ENCODE results near the gene KAT6B.

The KAT6B gene

DNA sequence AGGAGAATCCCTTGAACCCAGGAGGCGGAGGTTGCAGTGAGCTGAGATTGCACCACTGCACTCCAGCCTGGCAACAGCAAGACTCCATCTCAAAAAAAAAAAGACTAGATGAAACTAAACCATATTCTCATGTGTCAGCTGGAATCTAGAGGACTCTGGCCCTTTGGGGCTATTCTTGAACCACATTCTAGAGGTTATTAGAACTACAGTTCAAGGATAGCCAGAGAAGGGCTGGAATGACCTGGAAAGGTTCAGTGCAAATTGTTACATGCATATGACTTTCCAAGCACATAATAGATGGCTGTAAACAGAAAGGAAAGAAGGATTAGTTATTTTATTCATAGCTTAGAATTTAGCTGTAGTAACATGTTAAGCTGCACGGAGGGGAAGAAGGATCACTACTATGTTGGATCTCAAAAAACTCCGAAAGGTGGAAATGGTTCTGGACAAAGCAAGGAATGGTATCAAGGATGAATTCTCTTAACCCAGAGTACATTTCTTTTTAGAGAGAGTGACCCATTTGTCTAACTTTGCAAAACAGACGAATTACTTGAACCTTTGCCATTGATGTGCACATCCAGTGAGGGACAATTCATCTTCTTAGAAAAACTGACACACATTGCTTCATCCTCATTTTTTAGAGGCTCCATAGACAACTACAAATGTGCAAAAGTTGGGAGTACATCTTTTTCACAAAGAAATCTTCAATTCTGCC, 161.1 kb downstream of the KAT6B start:
- no peak overlapping the region for H3K9ac ChIP-seq (ENCODE audit: low read depth, low read length)
- H3K9me3 ChIP-seq (ENCODE audit: control insufficient read depth, insufficient read depth, low read length), result no peaks in the 10 kb centered on the region
- H3K36me3 ChIP-seq (ENCODE audit: insufficient read depth, low read length), result no peaks in the 10 kb centered on the region
- no peaks in the 10 kb centered on the region; the same call in 1 of the 2 replicates for H3K4me1 ChIP-seq (ENCODE audit: insufficient read depth, low read length)

DNA sequence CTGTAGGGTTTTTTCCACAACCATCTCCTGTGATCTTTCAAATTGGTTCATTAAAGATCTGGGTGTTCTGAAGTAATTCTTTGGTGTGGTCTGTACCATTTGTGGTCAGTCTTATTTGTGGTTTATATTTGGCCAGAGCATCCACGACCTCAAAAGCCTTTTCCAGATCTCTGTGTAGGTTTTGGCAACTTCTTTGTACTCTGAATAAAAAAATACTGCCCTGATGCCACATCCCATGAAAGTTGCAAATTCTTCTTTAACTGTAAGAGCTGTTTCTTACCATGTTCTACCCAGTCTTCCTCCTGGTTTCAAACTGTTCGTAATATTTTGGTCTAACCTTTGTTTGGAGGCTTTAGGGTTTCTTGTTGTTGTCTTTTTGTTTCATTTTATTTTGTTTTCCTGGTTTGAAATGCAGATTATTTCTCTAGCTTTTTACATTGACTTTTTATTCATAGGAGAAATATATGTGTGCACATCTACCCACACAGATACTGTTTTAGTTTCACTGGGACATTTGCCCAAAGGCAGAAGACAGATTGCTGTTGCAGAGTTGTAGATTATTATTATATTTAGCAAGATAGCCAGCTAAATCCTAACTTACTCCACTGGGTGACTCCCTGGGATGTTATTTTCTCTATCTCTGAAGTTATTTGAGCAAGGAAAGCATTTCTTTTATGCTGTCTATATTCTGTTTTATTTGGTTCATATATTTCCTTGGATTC, 161.8 kb downstream of the KAT6B start:
- Histone ChIP-seq H3K9me3 (ENCODE audit: control insufficient read depth, insufficient read depth, low read length) (no peaks in the 10 kb centered on the region), H3K9ac (ENCODE audit: low read depth, low read length) (no peak overlapping the region), H3K36me3 (ENCODE audit: insufficient read depth, low read length) (no peaks in the 10 kb centered on the region), H3K4me1 (ENCODE audit: insufficient read depth, low read length) (no peaks in the 10 kb centered on the region; the same call in 1 of the 2 replicates)

DNA sequence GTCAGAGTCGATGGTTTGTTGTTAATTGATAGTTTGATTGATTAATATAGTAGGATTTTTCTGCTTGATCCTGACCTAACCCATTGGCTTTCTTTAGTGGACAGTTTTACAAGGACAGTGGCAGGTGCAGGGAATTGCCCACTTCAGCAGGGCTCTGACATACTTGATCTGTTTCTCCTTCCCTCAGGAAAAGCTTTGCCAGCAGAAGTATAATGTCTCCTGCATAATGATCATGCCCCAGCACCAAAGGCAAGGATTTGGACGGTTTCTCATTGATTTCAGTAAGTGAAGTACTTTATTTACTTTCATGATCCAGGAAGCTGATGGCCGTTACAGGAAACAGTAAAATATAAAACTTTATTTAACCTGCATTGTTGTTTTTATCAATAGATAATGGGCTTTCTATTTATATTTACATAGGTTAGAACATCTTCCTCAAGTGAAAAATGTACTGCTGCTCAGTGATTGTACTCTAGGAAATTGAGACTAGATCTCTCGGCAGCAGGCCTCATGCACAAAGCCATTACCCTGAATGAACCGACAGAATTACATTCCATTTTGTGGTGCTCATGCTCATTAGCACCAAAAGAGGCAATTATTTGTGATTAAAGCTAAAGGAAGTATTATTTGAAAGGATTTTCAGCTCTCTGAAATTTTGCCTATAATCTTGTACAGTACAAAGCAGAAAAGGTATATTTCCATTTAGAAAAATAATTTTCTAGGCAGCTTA, 162.6 kb downstream of the KAT6B start:
- no peaks in the 10 kb centered on the region for H3K9me3 ChIP-seq (ENCODE audit: control insufficient read depth, insufficient read depth, low read length)
- no peaks in the 10 kb centered on the region for H3K36me3 ChIP-seq (ENCODE audit: insufficient read depth, low read length)
- no peak overlapping the region for H3K9ac ChIP-seq (ENCODE audit: low read depth, low read length)
- H3K4me1 ChIP-seq (ENCODE audit: insufficient read depth, low read length), result no peaks in the 10 kb centered on the region; the same call in 1 of the 2 replicates

DNA sequence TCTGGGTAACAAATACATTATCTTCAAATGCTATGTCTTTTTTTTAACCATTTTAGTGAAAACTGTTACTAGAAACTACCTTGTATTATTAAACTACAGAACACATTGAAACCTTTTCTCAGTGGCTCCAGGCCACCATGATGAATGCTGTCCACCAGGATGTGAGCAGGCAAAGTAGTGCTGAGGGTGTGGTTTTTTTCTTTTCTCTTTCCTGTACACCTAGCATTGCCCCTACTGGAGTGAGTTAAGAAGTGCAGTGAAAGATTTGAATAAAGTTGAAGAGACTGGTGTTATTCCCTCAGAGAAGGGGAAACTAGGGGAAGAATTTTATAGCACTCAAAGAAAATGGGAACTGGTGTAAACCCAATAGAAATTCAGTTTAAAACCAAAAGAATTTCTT, 165.0 kb downstream of the KAT6B start:
- Histone ChIP-seq H3K4me1 (ENCODE audit: insufficient read depth, low read length) (no peaks in the 10 kb centered on the region; the same call in 1 of the 2 replicates), H3K9me3 (ENCODE audit: control insufficient read depth, insufficient read depth, low read length) (no peaks in the 10 kb centered on the region), H3K36me3 (ENCODE audit: insufficient read depth, low read length) (no peaks in the 10 kb centered on the region), H3K9ac (ENCODE audit: low read depth, low read length) (no peak overlapping the region)

DNA sequence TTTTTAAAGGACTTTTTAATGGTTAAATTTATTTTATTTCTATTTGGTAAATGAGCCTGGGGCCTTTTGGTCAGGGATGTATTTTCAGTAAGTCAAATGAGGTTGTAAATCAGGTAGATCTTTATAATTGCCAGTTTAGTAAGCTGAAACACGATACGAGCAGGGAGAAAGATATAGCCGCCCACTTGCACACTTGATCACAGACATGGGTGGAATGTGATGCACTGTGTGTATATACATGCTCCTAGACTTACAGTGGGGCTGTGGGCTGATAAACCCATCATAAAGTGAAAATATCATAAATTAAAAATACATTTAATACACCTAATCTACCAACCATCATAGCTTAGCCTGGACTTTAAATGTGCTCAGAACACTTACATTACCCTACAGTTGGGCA, 165.7 kb downstream of the KAT6B start:
- Histone ChIP-seq H3K4me1 (ENCODE audit: insufficient read depth, low read length) (no peaks in the 10 kb centered on the region; the same call in 1 of the 2 replicates), H3K9me3 (ENCODE audit: control insufficient read depth, insufficient read depth, low read length) (no peaks in the 10 kb centered on the region), H3K36me3 (ENCODE audit: insufficient read depth, low read length) (no peaks in the 10 kb centered on the region), H3K9ac (ENCODE audit: low read depth, low read length) (no peak overlapping the region)

DNA sequence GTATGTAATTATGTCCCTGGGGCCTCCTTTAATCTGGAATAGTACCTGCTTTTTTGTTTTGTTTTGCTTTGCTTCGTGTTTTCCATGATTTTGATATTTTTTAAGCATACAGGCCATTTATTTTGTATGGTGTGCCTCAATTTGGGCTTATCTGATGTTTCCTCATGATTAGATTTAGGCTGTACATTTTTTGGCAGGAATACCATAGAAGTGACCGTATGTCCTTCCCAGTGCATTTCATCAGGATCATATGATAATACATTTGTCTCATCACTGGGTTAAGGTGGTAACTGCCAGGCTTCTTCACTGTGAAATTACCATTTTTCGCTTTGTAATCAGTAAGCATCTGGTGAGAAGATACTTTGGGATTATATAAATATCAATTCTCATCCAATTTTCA, 167.2 kb downstream of the KAT6B start:
- no peak overlapping the region for H3K9ac ChIP-seq (ENCODE audit: low read depth, low read length)
- no peaks in the 10 kb centered on the region for H3K9me3 ChIP-seq (ENCODE audit: control insufficient read depth, insufficient read depth, low read length)
- no peaks in the 10 kb centered on the region for H3K36me3 ChIP-seq (ENCODE audit: insufficient read depth, low read length)
- no peaks in the 10 kb centered on the region; the same call in 1 of the 2 replicates for H3K4me1 ChIP-seq (ENCODE audit: insufficient read depth, low read length)

DNA sequence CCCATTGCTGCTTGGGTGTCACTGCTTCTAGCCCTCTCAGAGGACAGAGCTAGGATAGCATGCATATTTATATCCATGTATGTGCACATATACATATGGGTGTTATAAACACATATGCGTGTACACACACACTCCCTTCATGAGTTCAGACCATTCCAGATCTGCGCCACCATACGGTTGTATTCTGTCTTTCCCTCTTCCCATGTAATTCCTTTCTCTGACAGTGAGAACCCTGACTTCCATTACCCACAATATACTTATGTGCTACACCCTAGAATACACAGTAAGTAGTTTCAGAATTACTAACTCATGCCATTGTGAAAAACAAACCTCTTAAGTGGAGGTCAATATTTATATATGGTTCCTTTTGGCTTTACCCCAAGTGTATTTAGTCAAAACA, 168.5 kb downstream of the KAT6B start:
- no peaks in the 10 kb centered on the region for H3K9me3 ChIP-seq (ENCODE audit: control insufficient read depth, insufficient read depth, low read length)
- H3K36me3 ChIP-seq (ENCODE audit: insufficient read depth, low read length), result no peaks in the 10 kb centered on the region
- no peak overlapping the region for H3K9ac ChIP-seq (ENCODE audit: low read depth, low read length)
- no peaks in the 10 kb centered on the region for H3K4me1 ChIP-seq (ENCODE audit: insufficient read depth, low read length)

DNA sequence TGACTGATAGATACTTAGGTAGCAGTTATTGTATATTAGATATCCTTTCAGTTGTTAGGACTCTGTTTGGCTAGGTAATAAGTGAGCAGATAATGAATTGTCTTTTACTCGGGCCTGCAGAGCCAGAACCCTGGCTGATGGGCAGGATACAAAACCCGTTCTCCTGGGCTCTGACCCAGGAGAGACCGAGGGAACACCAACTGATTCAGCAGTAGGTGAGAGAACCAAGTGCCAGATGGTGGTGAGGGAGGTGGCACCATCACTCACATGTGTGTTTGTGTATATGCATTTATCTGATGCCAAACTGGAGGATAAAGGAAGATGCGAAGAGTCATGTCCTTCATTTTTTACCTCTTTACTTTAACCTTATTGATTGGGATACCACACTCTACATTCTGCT, 169.4 kb downstream of the KAT6B start:
- Histone ChIP-seq H3K4me1 (ENCODE audit: insufficient read depth, low read length) (no peaks in the 10 kb centered on the region; the same call in 1 of the 2 replicates), H3K36me3 (ENCODE audit: insufficient read depth, low read length) (no peaks in the 10 kb centered on the region), H3K9ac (ENCODE audit: low read depth, low read length) (no peak overlapping the region), H3K9me3 (ENCODE audit: control insufficient read depth, insufficient read depth, low read length) (no peaks in the 10 kb centered on the region)

DNA sequence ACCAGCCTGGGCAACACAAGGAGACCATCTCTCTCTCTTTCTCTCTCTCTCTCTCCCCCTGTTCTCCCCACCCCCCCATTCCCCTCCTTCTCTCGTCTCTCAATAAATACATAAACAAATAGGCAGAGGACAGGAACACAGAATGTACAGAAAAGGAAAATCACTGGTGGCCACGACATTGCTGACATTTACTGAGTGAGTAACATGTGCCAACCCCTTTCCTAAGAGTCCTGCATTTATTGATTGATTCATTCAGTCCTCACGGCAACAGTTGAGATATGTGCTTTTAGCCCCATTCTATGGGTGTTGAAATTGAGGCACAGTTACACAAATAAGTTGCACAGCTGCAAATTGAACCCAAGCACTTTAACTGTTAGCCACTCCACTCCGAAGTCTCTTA, 170.8 kb downstream of the KAT6B start:
- H3K9me3 ChIP-seq (ENCODE audit: control insufficient read depth, insufficient read depth, low read length), result no peaks in the 10 kb centered on the region
- no peaks in the 10 kb centered on the region; the same call in 1 of the 2 replicates for H3K36me3 ChIP-seq (ENCODE audit: insufficient read depth, low read length)
- H3K9ac ChIP-seq (ENCODE audit: low read depth, low read length), result no peak overlapping the region
- H3K4me1 ChIP-seq (ENCODE audit: insufficient read depth, low read length), result no peaks in the 10 kb centered on the region; the same call in 1 of the 2 replicates

DNA sequence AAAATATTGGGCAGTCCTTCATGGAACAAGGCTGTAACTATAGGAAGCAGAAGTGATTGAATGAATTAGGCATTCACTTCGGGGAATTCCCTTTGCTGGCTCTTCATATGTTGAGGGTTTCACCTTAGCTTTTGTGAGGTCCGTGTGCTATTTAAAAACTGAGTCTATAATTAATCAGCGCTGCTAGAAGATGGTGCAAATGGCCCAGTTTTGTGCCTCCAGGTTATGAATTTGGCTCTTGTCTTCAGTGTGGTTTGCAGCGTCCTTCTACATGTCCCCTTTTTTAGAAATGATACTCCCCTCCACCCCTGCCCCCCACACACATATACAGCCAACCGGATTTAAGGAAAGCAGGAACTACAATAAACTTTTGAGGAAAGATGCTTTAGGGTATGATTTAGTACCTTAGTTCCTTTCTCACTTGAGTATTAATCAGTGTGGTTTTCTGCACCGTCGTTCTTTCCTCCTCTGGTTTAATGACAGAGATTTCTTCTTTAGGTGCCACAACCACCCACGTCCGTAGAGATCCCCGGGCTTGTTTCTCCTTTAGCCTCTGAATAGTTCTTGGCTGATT, 174.4 kb downstream of the KAT6B start:
- no peaks in the 10 kb centered on the region; the same call in 1 of the 2 replicates for H3K36me3 ChIP-seq (ENCODE audit: insufficient read depth, low read length)
- H3K4me1 ChIP-seq (ENCODE audit: insufficient read depth, low read length), result no peaks in the 10 kb centered on the region; the same call in 1 of the 2 replicates
- no peaks in the 10 kb centered on the region for H3K9me3 ChIP-seq (ENCODE audit: control insufficient read depth, insufficient read depth, low read length)
- no peak overlapping the region for H3K9ac ChIP-seq (ENCODE audit: low read depth, low read length)

DNA sequence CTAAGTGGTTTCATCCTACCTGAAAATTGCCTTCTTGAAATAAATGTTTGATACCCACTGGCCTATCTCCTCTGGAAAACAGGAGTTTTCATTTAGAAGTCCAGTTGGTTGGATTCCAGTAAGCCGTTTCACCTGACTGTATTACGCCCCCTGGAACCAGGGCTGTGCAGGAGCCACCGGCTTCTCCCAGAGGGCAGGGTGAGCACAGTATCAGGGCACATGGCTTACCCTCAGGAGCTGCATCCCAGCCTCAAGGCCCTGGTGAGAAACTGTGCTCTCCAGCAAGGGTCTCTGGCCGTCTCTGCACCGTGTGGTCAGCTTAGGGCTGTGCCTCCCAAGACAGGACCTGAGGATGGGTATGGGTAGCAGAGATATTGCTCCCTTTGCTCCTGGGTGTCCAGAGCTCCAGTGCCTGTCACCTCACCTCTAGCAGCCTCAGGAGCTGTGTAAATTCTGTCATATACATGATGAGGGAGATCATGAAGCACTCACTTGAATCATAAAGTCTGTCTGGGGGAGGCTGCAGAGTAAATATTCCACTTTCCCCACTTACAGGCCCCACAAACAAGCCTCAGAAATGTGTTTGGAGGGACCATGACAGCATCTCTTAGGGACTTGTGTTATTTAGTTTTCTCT, 175.4 kb downstream of the KAT6B start:
- Histone ChIP-seq H3K9ac (ENCODE audit: low read depth, low read length) (no peak overlapping the region), H3K9me3 (ENCODE audit: control insufficient read depth, insufficient read depth, low read length) (no peaks in the 10 kb centered on the region), H3K36me3 (ENCODE audit: insufficient read depth, low read length) (no peaks in the 10 kb centered on the region; the same call in 1 of the 2 replicates), H3K4me1 (ENCODE audit: insufficient read depth, low read length) (no peaks in the 10 kb centered on the region; the same call in 1 of the 2 replicates)

DNA sequence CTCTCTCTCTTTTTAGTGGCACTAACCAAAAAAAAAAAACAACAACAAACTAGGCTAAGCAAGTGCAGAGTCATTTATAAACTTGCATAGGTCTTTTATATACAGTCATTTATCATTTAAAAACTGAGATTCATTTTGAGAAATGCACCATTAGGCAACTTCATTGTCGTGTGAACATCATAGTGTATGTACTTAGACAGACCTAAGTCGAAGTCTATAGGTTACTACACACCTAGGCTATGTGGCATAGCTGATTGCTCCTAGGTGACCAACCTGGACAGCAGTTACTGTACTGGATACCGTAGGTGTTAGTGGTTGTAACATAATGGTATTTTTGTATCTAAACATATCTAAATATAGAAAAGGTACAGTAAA, 175.9 kb downstream of the KAT6B start:
- no peaks in the 10 kb centered on the region for H3K9me3 ChIP-seq (ENCODE audit: control insufficient read depth, insufficient read depth, low read length)
- H3K36me3 ChIP-seq (ENCODE audit: insufficient read depth, low read length), result no peaks in the 10 kb centered on the region; the same call in 1 of the 2 replicates
- H3K4me1 ChIP-seq (ENCODE audit: insufficient read depth, low read length), result no peaks in the 10 kb centered on the region; the same call in 1 of the 2 replicates
- H3K9ac ChIP-seq (ENCODE audit: low read depth, low read length), result no peak overlapping the region

DNA sequence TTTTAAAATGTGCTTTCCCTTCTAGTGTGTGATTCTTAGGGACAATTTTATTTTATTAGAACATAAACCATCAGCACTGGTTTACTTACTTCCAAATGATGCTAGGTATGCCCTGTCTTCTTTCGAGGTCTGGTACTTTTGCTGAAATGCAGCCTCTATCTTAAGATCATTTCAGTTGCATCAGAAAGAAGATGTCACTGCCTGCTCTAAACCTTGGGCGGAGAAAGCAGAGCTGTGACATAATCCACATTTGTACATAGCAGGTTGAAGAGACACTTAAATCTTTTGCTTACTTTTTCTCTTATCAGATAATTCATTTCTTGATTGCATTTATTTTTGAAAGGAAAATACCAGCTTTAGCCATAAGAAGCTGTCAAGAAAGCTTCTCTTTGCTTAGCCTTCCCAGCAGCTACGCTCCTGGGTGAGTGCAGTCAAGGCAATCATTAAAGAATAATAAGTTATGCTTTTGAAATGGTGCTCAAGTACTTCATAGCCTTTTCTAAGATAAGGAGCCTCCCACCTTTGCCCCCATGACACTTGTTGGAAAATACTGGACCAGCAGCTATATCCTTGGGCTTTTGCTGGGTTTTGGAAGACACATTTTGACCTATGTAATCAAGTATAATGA, 176.7 kb downstream of the KAT6B start:
- Histone ChIP-seq H3K36me3 (ENCODE audit: insufficient read depth, low read length) (no peaks in the 10 kb centered on the region; the same call in 1 of the 2 replicates), H3K9ac (ENCODE audit: low read depth, low read length) (no peak overlapping the region), H3K4me1 (ENCODE audit: insufficient read depth, low read length) (no peaks in the 10 kb centered on the region; the same call in 1 of the 2 replicates), H3K9me3 (ENCODE audit: control insufficient read depth, insufficient read depth, low read length) (no peaks in the 10 kb centered on the region)
